HG02970 (cell line): Measurements from ENCODE around the gene ZNF595.
A peak's percentile ranks its signal among the peaks of the same experiment; 100 is the strongest.
"Not testable (repeated sequence)": the region's sequence is repeated elsewhere in the genome, so short reads cannot be mapped to it uniquely, and the experiment has no call there.

Experiments used
- ATAC-seq: cut with Tn5 transposase; IDR thresholded peaks from one replicate; pipeline ENCODE4 v1.9.1; 2021; ENCODE audit warnings: mild to moderate bottlenecking, moderate library complexity, moderate number of reproducible peaks; ENCODE audit not compliant: unreplicated experiment, low FRiP score

The ZNF595 gene

GRCh38 chr4:52804-53479 lies at the start of gene ZNF595:
Gene ZNF595 (plus strand): TSS chr4:53321. CDS start chr4:53489, 168 bp downstream.
- ATAC-seq = not testable (repeated sequence)

- not testable (repeated sequence) for ATAC-seq
Measured at GRCh38 chr4:9937-10870, 42.9 kb upstream of the ZNF595 start.

GRCh38 chr4:11095-11815 lies 41.9 kb upstream of the ZNF595 start:
- not testable (repeated sequence) for ATAC-seq

DNA sequence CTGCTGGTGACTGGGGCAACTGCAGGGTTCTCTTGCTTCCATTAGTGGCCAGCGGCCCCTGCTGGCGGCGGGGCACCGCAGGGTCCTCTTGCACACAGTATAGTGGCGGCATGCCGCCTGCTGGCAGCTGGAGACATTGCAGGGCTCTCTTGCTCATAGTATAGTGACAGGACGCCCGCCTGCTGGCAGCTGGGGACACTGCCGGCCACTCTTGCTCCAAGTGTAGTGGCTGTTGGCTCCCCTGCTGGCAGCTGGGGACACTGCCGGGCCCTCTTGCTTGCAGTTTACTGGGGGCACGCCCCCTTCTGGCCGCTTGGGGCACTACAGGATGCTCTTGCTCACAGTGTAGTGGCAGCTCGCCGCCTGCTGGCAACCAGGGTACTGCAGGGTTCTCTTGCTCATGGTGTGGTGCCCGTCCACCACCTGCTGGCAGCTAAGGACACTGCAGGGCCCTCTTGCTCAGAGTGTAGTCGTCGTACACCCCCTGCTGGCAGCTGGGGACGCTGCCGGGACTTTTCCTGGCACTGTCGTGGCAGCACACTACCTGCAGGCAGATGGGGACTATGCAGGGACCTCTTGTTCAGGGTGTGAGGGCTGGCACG lies 41.2 kb upstream of the ZNF595 start:
- ATAC-seq = peak; percentile 66

GRCh38 chr4:18128-18527 lies 35.0 kb upstream of the ZNF595 start:
- not testable (repeated sequence) for ATAC-seq

GRCh38 chr4:18589-18988 lies 34.5 kb upstream of the ZNF595 start:
- ATAC-seq = not testable (repeated sequence)

- not testable (repeated sequence) for ATAC-seq
Measured at GRCh38 chr4:22882-23281, 30.2 kb upstream of the ZNF595 start.

GRCh38 chr4:24359-24758 lies 28.8 kb upstream of the ZNF595 start:
- not testable (repeated sequence) for ATAC-seq

- not testable (repeated sequence) for ATAC-seq
Measured at GRCh38 chr4:27501-27900, 25.6 kb upstream of the ZNF595 start.

GRCh38 chr4:28767-29542 lies 24.2 kb upstream of the ZNF595 start:
- ATAC-seq = not testable (repeated sequence)

- ATAC-seq = not testable (repeated sequence)
Measured at GRCh38 chr4:33314-33713, 19.8 kb upstream of the ZNF595 start.

DNA sequence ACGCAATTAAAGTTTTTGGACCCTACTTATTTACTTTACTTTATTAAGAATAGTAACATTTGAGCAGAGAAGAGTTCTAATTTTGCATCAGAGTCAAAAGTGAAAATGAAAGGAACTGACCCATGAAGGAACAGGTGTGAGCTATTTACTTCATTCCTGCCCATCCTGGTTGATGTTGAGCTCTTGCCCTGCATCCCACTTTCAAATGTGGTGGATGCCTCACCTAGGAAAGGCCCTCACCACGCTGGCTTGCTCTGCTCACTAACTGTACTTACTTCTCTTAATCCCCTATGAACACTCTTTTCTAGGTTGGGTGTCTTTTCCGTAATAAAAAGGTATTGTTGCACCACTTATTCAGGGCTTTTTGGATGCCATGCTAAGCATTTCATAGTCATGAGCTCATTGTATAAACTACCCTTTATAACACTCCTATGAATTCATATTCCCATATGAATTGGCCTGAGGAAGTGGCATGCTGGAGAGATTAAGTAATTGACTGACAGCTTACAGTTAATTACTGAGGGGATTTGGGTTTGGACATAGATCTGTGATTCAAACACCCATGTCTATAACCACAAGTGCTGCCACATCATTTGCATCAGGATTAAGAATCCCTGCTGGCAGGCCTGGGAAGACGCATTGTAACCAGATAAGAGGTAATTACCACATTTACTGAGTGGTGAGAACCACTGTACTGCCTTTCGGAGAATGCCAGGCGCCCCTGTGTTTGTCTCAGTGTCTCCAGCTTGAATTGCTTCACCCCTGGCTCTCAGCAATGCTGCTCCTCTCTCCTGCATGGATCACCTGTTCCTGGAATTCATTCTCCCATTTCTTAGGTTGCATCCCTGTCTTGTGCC lies 16.3 kb upstream of the ZNF595 start:
- not testable (repeated sequence) for ATAC-seq

DNA sequence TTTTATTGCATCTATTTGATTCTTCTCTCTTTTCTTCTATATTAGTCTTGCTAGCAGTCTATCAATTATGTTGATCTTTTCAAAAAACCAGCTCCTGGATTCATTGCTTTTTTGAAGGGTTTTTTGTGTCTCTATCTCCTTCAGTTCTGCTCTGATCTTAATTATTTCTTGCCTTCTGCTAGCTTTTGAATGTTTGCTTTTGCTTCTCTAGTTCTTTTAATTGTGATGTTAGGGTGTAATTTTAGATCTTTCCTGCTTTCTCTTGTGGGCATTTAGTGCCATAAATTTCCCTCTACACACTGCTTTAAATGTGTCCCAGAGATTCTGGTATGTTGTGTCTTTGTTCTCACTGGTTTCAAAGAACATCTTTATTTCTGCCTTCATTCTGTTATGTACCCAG lies 14.9 kb upstream of the ZNF595 start:
- ATAC-seq = not testable (repeated sequence)

DNA sequence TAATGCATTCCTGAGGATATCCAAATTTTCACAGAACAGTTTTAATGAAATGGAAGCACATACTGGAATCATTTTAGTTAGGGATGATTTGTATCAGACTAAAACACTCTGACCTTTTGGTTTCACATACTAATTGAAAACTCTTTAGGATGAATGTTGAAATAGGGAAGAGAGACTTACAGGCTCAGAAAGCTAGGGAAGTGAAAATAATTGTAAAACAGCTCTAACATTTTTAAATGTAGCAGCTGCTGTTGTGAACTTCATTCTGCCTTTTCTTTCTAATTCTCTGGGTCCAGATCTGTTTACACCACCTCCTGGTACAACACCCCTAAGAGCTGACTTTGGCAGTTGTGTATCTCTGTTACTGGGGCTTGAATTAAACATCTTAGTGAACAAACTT lies 9.7 kb upstream of the ZNF595 start:
- not testable (repeated sequence) for ATAC-seq

- ATAC-seq = peak; percentile 5
Measured at GRCh38 chr4:51253-51652, 1.9 kb upstream of the ZNF595 start.

- ATAC-seq = peak; percentile 63
Measured at GRCh38 chr4:51655-52277, 1.4 kb upstream of the ZNF595 start.

DNA sequence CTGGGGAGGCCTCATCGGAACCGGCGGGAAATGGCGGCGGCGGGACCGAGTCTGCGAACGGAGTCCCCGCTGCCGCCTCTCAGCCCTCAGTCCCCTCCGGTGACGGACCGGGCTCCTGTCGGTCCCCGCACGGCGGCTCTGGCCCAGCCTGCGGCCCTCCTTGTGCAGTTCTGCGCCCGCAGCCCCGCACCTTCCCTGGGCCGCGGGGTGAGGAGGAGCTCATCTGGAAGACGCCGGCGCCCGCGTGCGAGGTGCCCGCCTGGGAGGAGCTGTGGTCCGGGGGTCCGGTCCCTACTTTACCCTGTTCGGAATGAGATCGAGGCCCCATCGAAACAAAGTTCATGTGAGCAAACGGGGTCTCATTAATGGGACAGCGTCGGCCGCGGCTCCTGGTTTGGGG lies 400 bp downstream of the ZNF595 start:
- not testable (repeated sequence) for ATAC-seq

DNA sequence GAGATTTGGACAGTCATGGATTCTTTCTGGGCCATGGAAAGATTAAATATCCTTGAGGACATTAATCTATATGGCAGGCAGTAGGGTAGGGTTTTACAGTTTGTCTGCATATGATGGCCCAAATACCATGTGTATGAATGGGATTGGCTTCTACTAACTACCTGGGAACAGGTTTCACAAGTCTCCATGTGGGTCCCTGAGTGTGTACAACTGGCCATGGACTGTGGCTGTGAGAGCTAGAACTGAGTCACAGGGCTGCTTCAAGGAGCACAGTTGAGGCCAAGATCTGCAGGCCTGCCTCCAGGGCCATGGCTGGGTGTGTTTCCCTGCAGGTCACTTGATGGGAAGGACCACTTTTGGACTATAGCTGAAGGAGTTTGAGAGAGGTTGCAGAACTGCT lies 11.6 kb downstream of the ZNF595 start:
- ATAC-seq = not testable (repeated sequence)
